ENCODE results near the gene ST6GALNAC2.

The ST6GALNAC2 gene

DNA sequence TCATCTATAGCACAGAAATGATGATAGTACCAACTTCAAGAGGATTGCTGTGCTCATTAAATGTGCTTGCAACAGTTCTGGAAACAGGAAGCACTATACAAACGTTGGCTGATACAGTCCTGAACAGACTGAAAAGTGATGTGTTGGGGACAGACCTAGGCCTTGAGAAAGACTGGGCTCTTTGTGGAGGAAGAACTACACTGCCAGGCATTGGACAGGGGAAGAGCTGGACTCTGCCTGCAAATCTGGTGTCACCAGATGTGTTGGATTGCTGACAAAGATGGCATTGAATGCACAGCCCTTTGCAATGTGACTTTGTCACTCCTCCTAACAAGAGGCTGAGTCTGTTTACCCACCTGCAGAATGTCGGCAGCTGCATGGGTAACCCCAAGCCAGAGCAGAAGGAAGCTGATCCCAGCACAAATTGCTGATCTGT lies 12.4 kb upstream of the ST6GALNAC2 start:
- DNase-seq: no peak

GRCh38 chr17:76597156-76598003 lies 11.7 kb upstream of the ST6GALNAC2 start:
- no peak for DNase-seq

DNA sequence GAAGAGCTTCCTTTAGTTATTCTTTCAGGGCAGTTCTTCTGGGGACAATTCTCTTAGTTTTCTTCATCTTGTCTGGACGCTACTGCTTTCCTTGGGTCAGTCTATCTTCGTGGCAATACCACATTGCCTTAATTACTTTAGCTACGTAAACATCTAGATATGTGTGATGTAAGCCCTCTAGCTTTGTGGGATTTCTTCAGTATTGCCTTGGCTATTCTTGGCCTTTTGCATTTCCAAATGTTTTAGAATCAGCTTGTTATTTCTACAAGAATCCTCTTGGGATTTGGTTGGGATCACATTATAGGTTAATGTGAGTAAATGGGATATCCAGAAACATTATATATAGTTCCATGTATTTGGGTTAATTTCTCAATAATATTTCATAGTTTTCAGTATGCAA lies 9.0 kb upstream of the ST6GALNAC2 start:
- no peak for DNase-seq

- DNase-seq: no peak
These were observed 8.3 kb upstream of the ST6GALNAC2 start for GRCh38 chr17:76593959-76594358.

GRCh38 chr17:76593384-76593826 lies 7.7 kb upstream of the ST6GALNAC2 start:
- DNase-seq: no peak

DNA sequence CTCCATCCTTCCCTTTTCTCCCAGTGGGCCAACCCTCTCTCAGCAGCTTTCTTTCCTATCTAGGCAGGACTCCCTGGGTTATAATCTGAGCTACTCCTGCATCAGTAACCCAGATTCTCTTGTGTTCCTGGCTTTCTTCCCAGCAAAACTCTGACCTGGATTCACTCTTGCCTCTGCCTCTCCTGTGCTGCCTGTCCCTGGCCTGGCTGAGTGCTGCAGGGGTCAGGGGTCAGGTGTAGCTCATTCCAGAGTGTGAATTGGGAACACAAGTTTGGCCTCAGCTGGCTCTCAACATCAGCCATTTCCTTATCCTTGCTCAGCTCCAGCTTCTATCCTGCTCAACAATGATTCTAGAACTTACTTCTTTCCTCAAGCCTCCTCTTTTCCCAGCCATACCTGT lies 2.5 kb upstream of the ST6GALNAC2 start:
- no peak for DNase-seq

DNA sequence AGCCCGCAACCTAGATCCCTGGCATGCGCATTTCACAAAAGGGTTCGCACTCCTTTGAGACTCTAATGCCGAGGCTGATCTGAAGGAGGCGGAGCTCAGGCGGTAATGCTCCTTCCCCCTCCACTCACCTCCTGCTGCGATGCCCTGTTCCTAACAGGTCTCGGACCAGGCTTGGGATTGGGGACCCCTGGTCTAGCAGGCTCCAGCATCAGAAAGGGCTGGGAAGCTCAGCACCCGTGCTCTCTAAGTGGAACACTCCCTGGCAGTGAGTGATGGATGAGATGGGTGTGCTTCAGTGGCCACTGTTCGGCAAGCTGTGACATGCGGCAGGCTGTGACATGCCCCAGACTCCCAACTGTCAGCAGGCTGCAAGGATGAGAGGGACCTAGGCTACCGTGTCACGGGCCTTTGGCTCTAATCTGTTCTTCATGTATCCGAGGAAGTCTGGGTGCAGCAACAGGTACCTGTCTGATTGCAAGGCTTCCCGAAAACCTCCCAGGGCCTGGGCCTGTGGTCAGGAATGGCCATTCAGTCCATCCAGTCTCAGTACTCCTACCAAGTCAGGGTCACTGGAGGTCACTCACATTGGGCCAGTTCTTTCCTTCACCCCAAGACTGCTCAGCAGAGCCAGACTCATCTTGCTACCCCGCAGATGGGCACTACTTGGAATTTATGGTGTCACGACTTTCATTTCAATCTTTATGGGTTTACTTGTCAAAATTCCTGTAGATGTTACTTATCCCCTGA lies 1.3 kb upstream of the ST6GALNAC2 start:
- DNase-seq: no peak

GRCh38 chr17:76585033-76585648 lies 519 bp downstream of the ST6GALNAC2 start:
- DNase-seq: no peak

GRCh38 chr17:76584427-76585032 lies 1.1 kb downstream of the ST6GALNAC2 start:
- DNase-seq: no peak

DNA sequence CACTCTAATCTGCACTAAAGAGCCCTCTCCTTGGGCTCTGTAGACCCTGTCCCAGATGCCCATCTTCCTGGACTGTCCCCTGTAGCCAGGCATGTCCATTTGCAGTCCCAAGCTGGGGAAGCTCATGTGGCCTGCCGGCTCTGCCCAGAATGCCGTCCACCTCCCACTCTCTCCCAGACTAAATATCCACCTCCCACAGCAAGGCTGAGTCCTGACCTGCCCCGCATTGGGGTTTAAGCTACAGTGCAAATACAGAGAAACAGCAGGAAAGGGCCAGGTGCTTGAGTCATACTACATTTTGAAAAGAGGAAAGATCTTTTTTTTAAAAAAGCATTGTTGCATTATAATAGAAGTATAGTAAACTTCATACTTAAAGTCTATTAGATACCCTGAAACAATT lies 3.0 kb downstream of the ST6GALNAC2 start:
- no peak for DNase-seq

DNA sequence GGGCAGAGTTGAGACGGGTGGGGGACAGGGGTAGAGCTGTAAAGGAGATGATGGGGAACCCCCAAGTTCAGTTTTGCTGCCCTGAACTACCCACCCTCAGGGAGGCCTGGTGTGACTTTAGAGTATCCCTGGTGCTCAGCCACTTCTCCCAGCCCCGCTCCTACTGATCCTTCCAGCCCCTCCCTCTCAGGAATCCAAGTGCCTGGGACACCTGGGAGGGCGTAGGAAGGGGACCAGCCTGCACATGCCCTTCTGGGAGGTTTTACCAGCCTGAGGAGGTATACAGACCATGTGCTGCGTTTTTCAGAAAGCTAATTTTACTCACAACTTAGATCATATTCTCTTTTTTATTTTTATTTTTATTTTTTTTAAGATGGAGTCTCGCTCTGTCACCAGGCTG lies 4.1 kb downstream of the ST6GALNAC2 start:
- no peak for DNase-seq

DNA sequence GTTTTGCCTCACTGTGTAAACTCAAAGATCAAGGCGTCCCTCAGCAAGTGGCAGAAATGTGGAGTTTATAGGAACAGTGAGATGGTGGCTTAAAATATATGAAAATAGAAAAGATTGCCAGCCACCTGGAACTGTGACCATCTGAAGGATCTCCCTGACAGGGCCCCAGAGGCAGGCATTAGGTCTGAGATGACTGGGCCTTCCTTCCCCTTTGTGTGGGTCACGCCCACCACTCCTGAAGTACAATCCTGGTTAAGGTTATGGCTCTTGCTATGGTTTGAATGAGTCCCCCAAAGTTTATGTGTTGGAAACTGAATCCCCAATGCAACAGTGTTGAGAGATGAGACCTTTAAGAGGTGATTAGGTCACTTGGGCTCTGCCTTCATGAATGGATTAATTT lies 6.4 kb downstream of the ST6GALNAC2 start:
- DNase-seq: no peak

DNA sequence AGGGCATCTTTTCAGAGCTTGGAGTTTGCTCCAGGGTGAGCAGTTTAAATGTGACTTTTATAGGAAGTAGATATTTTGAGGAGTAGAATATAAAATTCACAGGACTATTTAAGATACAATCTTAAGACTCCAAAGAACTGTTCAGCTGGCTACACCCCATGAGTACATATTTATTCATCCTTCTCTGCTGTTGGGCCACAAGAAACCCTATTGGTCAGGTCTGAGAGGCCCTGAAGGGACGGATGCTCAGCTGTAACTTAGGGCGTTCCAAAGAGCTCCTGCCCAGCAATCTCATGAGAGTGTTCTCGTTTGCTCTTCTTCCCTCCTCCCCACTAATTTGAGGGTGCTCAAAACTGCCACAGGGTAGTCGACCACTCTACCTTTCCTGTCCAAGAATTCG lies 7.3 kb downstream of the ST6GALNAC2 start:
- no peak for DNase-seq

GRCh38 chr17:76577876-76578275 lies 7.8 kb downstream of the ST6GALNAC2 start:
- DNase-seq: no peak

DNA sequence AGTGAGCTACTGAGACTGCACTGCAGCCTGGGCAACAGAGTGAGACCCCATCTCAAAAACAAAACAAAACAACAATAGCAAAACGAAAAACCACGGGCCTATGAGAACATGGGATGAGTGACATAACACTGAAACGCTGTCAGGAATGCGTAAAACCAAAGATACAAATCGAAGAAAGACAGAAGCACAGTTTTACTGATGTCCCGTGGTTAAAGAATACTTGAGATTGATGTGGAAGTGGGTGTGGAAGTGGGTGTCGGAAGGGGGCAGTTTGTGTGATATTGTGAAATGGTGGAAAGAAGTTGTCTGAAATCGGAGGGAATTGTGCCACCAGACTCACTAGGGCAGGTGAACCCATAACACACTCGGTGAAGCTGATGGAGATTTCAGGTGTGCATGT lies 9.5 kb downstream of the ST6GALNAC2 start:
- no peak for DNase-seq

DNA sequence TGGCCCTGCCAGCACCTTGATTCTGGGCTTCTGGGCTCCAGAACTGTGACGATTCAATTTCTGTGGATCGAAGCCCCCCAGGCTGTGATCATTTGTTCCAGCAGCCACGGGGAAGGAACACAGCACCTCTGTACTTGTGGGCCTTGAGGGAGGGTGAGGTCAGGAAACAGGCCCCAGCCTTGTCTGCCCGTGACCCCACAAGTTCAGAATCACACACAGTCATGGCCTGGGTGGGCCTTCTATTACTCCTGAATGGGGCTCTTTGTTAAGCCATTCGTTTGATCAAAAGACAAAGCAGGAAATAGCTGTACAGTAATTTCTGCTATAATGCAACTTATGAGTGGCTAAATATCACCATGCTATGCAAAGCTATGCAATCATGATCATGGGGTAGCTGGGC lies 10.1 kb downstream of the ST6GALNAC2 start:
- no peak for DNase-seq

- no peak for DNase-seq
These were observed 11.5 kb downstream of the ST6GALNAC2 start for GRCh38 chr17:76574166-76574565.

DNA sequence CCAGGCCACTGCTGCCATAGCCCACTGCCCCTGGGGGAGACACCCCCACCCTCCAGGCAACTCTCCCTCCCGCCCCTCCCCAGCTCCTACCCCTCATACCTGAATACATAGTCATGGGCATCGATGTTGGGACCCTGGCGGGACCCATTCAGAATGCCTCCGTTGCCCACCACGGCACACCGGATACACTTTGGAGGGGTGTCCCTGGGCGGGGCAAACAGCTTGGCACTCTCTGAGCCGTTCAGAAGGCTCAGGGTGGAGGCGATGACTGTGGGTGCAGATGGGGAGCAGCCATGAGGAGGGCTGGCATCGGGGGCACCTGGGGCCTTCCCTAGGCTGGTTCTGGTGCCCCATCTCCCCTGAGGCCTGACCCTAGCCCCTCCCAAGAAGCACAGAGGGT lies 12.6 kb downstream of the ST6GALNAC2 start:
- DNase-seq: no peak

- DNase-seq: no peak
These were observed 13.3 kb downstream of the ST6GALNAC2 start for GRCh38 chr17:76572201-76572910.

GRCh38 chr17:76570877-76571471 lies 14.7 kb downstream of the ST6GALNAC2 start:
- no peak for DNase-seq

DNA sequence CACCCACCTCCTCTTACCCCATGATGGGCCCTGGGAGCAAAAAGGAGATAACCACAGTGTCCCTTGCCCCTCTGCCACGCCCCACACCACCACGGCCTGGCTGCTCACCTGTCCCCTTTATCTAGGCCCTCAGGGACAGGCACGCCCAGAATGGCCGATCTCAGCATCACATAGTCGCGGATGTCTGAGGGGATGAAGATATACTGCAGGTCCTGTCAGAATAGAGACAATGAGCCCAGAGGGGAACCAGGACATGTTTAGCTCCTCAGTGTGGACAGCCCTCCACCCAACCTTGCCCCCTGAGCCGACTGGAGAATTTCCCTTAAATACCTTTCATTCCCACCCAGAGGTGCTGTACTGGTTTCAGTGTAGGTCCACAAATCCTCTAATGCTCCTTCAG lies 15.2 kb downstream of the ST6GALNAC2 start:
- no peak for DNase-seq

DNA sequence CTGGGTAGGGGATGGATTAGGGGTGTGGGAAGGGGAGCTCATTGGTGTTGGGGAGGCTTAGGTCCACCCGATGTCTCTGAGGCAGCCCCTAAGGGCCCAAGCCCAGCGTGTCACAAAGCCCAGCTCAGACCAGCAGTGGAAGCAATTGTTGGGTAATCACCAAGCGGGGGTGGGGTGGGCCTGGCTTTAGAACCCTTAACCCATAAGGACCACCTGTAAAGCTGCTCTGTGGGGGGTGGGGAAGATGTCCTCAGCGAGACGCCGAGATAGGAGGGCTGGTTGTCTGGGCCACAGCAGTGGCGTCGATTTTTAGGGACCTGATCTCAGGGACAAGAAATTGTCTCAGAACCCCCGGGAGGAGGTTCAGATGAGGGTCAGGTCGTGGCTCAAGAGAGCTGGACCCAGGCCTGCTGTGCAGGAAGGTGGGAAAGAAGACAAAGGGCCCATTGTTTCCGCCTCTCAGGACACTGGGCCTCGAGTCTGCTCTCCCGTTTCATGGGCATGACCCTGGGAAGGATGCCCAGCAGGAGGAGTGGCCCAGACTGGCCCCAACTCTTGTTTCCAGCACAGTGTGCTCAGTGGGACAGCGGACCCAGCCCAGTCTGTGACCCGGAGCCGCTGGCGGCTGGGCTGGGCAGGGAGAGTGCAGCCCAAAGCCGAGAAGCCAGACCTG lies 15.9 kb downstream of the ST6GALNAC2 start:
- no peak for DNase-seq
